ENCODE data around the gene RSPO3.

DNA sequence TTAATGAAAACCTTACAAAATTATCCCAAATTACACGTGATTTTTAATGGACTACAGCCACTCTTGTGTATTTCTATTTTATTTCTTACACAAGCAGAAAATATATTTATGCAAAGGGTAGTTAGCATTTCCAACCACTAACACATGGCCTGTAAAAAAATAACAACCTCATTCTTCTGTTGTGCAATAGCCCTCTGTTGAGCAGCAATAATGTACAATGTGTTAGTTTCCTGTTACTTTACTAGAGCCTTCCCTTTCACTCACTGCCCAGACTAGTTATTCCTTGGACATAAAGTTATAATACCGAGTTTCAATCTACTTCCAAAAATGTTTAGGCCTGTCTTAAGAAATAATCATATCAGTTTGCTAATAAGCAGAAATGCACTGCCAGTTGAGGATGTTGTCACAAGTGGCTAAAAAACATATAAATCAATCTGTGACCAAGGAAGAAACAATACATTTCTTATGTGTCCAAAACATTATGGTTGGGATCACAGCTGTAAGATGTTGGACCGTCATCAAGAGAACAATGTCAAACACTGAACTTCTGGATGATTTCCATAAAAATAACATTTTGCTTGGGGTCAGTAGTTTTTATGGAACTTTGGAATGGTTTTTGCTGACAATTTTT, 74.6 kb downstream of the RSPO3 start:
- TF ChIP-seq, protein P1, sequence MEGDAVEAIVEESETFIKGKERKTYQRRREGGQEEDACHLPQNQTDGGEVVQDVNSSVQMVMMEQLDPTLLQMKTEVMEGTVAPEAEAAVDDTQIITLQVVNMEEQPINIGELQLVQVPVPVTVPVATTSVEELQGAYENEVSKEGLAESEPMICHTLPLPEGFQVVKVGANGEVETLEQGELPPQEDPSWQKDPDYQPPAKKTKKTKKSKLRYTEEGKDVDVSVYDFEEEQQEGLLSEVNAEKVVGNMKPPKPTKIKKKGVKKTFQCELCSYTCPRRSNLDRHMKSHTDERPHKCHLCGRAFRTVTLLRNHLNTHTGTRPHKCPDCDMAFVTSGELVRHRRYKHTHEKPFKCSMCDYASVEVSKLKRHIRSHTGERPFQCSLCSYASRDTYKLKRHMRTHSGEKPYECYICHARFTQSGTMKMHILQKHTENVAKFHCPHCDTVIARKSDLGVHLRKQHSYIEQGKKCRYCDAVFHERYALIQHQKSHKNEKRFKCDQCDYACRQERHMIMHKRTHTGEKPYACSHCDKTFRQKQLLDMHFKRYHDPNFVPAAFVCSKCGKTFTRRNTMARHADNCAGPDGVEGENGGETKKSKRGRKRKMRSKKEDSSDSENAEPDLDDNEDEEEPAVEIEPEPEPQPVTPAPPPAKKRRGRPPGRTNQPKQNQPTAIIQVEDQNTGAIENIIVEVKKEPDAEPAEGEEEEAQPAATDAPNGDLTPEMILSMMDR (IDR thresholded peaks at IDR 0.05; ENCODE audit: insufficient read depth, low read depth, low read length) = no peak
- no peak for TF ChIP-seq EZH2 (IDR thresholded peaks at IDR 0.05; ENCODE audit: insufficient read depth, low read length)
